ENCODE results near the gene NUP37.
"Not testable (repeated sequence)": the region's sequence is repeated elsewhere in the genome, so short reads cannot be mapped to it uniquely, and the experiment has no call there.

Gene NUP37

DNA sequence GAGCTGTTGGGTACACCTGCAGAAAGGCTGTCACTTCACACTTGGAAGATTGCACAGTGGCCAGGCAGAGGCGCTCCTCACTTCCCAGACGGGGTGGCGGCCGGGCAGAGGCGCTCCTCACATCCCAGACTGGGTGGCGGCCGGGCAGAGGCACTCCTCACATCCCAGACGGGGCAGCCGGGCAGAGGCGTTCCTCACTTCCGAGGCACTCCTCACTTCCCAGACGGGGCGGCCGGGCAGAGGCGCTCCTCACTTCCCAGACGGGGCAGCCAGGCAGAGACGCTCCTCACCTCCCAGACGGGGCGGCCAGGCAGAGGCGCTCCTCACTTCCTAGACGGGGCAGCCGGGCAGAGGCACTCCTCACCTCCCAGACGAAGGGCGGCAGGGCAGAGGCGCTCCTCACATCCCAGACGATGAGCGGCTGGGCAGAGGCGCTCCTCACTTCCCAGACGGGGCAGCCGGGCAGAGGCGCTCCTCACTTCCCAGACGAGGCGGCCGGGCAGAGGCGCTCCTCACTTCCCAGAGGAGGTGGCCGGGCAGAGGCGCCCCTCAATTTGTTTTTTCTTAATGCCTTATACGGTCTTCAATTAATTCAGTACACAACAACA is 30.6 kb downstream of the NUP37 start:
- DNase-seq, result not testable (repeated sequence)

DNA sequence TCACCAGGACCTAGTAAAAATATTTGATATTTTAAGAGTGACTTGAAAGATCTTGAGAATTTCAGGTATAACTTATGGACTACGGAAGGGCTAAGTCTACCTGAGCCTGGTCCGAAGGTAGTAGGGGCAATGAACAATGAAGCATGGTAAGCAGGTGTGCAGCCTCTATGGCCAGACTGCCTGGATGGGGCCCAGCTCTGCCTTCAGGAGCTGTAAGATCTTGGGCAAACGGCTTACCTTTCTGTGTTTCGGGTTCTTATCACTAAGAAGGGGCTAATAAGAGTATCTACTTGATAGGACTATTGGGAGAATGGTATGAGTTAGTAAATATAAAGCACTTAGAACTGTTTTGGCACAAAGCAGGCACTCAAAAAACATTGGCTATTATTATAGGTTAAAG is 39.1 kb downstream of the NUP37 start:
- DNase-seq, result no peak

DNA sequence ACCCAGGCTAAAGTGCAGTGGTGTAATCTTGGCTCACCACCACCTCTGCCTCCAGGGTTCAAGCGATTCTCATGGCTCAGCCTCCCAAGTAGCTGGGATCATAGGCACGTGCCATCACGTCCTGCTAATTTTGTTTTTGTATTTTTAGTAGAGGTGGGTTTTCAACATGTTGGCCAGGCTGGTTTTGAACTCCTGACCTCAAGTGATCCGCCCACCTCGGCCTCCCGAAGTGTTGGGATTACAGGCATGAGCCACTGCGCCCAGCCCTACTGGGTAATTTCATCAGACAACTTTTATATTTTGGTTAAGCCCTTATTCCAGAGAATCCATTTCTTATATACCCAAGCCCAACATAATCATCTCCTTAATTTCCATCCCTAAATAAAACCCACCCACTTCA is 47.8 kb downstream of the NUP37 start:
- not testable (repeated sequence) for DNase-seq

DNA sequence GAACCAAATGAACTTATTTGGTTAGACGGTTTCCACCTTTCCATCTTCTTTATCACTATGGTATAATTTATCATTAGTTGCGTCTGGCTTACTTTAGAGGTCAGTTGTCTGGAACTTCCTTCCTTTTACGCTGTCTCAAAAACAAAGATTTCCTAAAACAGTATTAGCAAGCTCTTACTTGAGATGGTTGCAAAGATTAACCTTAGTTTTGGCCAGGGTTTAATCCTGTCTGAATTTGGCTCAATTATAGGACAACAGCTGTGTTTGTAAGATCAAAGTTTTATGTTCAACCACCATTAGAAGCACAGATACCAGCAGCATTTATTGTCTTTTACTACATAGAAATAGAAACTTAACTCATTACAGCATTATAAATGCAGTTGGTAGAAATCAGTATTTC is 50.2 kb downstream of the NUP37 start:
- no peak for DNase-seq

DNA sequence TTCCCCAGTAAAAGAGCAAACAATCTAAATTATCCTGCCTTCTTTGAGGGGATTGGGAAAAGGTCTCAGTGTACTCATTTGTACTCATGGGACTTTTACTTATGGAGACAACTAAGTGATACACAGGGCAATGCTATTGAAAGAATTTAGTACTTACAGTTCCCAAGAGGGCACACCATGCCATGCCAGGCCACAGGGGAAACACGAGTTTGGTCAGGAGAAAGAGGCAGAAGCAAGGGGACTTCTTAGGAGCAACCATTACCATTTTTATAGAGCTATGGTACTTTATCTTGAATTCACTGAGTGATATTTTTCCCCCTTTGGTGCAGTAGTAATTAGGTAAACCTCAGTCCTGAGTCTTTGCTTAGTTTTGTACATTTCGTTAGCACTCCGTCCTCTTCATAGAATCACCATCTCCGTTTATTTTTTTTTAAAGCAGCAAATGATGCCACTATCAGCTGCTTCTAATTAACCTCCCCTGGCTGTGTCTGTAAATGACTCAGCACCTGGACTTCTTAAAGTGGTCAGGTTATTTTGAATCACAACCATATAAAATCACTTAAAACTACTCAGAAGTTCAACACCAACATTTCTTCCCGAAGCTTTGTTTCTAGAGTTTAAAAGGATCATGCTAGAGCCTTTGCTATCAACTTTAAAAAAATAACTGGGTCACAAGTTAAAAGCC is 52.2 kb downstream of the NUP37 start:
- no peak for DNase-seq

DNA sequence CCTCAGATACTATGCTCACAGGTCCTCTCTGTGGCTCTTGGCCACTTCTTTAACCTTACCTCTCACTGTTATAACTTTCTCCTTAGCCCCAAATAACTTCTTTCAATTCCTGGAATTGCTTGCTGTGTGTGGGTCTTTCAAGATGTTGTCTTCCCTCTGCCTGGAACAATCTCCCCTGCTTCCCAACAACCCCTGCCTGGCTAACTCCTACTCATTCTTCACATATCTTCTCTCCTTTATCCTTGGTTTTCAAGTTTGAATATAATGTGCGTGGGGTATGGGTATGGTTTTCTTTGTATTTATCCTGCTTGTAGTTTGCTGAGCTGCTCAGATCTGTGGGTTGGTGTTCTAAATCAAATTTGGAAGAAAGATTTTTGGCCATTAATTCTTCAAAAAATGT is 55.4 kb downstream of the NUP37 start:
- no peak for DNase-seq

DNA sequence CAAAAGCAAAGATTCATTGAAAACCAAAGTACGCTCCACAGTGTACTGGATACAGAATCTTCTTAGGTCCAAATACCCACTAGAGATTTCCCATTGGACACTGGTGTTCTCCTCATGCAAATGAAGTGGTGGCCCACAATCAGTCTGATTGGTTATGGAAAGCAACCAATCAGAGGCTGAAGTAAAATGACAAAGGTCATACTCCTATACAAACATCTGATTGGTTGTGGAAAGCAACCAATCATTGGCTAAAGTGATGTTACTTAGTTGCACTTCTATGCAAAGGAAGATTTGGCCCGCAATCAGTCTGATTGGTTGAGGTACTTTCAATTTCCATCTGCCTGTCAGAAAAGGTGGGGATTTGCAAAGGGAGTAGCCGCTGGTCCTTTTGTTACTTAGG is 56.8 kb downstream of the NUP37 start:
- DNase-seq, result no peak

DNA sequence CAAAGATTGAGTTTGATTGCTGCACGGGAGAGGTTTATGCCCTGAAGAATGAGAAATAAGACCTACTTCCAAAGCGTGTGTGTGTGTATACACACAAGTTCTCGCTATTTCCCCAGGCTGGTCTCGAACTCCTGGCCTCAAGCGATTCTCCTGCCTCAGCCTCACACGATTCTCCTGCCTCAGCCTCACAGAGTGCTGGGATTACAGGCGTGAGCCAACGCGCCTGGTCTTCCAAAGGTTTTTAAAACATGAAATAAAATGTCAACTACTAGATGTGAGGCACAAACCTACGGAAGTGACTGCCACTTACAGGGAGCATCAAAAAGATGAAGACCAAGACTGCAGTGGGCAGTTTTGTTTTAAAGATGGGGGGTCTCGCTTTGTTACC is 57.5 kb downstream of the NUP37 start:
- no peak for DNase-seq

DNA sequence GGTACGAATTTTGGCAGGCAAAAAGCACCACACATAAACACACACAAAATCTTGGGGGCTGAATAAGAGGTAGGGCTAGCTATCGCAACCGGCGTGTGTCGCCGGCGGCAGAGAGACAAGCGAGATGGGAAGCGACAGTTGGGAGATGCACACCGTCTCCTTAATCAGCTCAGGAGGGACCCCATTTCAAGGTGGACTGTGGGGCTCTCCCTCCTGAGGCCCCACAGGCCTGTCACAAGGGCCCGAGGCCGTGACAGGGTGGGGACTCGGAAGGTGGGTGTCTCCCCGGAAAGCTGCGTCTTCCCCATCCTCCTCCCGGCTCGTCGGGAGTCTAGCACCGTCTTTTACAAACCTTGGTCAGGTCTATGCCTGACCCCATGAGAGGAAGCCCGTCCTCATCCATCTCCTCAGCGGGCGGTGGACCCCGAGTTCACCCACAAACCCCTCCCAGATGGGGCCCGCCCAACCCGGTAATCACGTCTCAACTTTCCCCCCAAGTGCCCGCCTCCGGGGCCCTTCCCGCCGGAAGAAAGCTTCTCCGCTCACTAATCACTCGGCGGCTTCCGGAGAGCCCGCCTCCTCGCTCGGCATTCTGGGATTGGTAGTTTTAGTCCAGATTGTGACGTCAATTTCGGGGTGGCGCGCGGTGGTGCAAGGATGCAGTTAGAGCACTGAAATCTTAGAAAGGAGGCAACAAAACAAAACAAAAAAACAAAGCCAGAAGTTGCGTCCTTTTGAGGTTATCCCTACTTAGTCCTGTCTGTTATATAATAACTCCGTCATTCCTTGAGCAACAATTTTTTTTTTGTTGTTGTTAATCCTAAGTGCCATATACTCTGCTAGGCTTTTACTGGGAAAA is 58.1 kb downstream of the NUP37 start, which contains the start of gene WASHC3:
Gene WASHC3, minus strand, starts transcription at position 432 of the 859 bp plus-strand sequence. Its CDS starts 29 bp downstream, at position 403.
- peak; percentile 75 to 91 for DNase-seq

DNA sequence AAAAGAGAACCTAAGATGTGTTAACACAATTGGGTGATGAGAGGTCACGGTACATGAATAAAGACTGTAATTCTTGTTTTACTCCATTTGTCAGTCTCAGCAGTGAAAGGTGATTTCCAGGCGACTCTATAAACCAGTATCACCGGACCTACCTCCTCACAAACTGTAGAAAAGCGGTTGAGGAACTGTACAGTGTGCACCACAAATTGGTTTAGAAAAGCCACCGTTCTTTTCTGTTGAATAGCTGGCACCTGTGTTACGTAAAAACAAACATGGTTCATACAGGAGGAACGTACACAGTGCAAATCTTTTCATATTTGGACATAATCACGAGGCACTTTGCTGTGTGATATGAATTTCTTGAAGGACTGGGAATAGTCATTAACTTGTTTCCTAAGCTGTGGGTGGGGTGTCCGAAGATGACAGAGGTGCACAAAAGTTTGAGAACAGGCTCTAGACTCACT is 58.8 kb downstream of the NUP37 start:
- DNase-seq, result no peak

DNA sequence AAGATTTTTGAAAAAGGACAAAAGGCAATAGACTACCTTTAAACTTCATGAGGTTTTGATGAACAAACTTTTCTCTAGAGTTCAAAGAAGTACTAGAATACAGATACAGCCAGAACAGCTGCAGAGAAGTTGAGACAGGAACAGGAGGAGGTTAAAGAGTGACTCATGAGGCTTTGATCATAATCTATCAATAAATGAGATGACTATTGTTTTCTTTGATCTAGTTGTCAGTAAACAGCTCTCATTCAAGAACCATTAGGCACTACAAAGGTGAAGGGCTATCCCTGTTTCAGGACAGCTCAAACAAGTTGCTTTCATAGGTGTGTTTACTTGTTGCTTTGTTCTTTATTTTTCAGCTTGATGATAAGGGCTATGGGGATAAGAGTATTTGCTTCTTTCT is 60.6 kb downstream of the NUP37 start:
- DNase-seq, result no peak

DNA sequence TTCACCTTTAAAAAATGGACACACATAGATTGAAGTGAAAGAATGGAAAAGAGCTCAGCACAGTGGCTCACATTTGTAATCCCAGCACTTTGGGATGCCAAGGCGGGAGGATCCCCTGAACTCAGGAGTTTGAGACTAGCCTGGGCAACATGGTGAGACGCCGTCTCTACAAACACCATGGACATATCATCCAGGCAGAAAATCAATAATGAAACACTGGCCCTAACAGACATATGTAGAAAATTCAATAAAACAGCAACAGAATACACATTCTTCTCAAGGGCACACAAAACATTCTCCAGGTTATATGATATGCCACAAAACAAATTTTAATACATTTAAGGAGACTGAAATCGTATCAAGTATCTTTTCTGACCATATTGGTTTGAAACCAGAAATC is 65.6 kb downstream of the NUP37 start:
- DNase-seq, result no peak

DNA sequence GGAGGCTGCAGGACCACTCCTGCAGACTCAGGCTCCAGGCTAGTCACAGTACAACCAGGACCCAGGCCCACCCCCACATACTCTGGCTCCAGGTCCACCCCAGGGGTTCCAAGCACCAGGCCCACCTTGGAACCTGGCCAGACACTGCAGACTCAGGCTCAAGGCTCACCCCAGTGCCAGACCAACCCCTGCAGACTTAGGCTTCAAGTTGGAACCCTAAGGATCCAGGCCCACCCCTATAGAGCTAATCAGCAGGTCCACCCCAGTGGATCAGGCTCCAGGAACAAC is 66.9 kb downstream of the NUP37 start:
- DNase-seq, result no peak

DNA sequence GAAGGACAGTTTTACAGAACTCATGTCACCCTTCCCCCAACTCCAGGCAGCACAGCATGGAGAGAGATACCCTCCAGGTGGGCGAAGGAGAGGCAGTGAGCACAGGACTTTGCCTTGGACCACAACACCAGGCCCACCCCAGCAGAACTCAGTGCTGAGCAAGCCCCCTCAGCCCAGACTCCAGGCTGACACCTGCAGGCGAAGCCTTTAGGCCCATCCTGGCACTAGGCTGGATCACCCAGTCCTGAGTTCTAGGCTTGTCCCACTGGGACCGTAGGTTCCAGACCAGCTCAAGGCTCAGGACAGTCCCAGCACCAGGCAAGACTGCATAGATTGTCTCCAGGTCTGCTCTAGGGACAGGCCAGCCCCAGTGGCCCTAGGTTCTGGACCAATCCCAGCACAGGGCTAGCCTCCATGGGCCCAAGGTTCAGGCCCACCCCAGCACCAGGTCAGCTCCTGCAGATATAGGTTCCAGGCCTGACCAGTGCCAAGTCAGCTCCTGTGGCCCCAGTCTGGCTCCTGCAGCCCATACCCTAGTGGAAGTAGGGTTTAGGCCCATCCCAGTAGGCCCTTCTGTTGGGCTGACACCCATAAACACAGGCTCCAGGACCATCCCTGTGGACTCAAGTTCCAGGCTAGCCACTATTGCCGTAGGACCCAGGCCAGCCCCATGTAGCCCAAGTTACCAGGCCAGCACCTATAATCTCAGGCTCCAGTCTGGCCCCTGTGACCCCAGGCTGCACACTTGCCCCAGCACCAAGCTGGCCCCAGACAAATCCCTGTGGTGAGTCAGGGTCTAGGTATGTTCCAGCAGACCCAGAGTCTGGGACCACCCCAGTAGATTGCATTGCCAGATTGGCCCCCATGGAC is 67.5 kb downstream of the NUP37 start:
- no peak for DNase-seq

DNA sequence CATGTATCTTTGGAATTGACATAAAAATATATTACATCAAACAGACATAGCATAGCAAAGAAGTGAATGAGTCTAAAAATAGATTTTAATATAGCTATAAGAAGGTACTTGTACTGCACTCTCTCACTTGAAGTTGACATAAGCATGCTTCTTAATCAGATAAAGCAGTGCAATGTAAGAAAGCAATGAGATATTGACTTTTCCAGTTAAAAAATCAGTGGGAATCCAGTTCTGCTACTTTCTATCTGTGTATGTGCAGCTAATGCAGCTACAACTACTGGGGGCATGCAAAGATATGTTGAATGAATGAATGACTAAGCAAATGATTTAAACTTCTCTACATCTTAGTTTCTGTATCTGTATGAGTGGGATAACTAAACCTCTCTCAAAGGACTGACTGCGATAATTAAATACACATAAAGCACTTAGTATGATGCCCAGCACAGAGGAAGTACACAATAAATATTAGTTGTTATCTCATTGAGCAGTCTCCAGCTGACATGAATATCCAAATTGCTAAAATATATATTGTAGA is 68.4 kb downstream of the NUP37 start:
- no peak for DNase-seq

DNA sequence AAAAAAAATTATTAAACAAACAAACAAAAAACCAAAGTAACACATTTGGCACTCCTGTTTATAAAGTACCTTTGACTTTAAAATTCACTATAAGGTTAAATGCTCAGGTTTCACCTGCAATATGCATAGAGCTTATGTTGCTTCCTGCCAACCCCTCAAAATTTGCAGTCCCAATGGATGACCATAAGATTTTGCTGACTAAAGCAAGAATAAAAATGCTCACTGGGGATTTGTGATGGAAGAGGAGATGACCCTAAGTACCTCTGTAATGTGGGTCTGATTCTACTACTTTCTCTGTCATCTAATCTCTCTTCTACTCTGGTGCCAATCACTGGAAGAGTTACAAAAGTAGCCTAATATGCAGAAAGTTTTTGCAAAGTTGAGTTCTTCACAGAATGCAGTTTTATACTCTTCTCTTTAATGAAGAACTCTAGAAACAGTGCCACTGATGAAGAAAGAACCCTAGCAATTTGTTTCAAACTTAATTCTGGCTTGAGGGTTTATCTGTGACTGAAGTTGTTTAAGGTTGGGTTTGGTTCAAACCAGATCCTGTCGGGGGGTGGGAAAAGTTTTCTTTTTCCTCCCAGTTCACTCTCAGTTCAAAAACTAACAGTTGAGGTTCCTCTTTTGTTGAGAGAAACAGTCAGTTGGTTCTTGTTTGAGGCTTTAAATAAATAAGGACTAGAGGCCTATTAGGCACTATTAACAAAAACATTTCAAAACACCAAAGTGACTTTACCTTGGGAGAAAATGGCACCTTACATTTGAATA is 69.1 kb downstream of the NUP37 start:
- no peak for DNase-seq

DNA sequence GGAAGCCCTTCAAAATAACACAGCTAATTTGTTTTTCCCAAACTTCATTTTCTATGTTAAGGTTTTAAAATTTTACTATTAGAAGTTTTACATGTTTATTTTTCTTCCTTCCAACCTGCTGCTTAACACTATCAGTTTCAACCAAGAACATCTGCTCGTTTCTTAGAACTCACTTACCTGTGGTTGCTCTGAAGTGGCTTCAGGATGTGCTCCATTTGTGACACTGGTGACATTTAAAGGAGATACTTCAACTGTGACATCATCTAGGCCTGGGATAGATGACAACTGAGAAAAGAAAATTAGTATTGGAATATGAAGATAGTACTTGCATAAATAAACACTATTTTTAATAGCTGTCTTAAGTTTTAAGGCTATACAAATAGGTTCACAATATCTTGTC is 76.0 kb downstream of the NUP37 start:
- no peak for DNase-seq

DNA sequence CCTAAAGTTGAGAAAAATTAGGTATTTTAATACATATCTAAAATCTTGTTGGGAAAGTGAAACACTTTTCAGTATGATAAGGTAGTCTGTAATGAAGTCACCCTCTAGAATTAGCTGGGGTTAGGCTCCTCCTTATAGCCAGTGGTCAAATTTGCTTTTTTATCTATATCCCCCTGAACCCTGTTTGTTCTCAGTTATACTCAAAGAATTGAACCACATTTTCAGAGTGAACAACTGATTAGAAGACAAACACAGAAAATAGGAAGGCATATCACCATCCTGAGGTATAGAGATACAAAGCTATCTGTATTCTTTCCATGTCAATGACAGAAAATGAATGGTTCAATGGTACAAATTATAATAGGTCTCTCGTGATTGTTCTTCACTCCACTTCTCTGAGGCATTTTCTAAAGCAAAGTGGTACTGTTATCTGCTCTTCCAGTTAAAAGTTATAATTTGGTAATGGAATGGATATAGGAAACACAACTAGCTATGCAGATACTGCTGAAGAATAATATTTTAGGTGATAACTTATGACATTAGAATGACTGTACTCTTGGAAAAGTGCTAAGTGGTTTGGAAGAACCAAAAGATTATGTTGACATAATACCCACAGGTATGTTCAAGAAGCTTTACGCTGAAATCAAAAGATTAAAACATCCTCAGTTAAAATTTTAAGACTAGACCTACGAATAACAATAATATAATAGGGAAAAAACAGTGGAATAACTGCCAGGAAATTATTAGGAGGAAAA is 85.7 kb downstream of the NUP37 start:
- no peak for DNase-seq

DNA sequence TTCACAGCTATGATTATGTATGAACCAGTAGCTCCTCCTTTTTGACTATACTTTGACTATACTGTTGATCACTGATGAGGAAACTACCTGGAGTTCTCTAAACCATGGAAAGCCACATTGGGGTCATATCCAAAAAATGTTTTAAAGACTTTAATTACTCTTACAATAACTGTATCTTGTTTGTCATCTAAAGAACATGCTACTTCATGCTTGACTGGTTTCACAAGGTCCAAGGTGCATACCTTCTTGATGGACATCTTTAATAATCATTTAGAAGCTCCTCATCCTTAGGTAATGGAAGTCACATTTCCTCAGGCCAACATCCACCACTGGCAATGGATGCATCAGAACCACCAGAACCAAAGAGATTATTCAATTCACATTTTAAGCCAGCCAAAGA is 88.1 kb downstream of the NUP37 start:
- no peak for DNase-seq

DNA sequence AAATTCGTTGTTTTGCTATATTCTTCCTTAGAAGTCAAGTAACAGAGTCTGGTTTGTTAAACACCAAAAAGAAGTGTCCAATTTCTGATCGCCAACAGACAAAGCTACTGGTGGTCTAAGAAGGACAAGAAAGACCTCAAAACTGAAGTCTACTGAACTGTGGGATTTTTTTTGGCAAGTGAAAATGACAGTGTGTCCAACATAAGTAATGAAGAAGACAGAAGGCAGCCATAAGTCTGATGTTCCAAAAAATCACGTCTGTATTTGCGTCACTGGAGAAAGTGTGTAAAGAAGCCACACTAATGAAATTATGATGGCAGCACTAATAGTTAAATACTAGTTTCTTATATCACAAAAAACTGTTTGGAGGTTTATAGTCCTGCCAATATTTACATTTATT is 90.8 kb downstream of the NUP37 start:
- DNase-seq, result no peak

DNA sequence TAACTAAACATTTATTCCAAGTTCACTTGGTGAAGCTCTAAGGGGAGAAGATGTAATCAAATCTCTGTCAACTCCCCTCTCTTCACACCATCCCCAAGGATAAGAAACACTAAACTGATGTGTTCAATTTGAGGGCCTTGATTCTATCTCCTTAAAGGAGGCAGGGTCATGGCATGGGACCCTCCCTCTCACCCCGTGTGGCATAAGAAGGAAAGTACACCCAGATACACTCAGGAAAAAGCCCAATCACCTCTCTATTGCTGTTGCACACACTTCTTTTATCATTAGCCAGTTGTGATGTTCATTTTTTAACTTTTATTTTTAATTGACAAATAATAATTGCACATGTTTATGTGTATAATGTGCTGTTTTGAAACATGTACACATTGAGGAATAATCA is 93.2 kb downstream of the NUP37 start:
- no peak for DNase-seq
